ENCODE data around the gene MICAL3.
A peak's percentile ranks its signal among the peaks of the same experiment; 100 is the strongest.
"Not testable (repeated sequence)": the region's sequence is repeated elsewhere in the genome, so short reads cannot be mapped to it uniquely, and the experiment has no call there.

The MICAL3 gene

DNA sequence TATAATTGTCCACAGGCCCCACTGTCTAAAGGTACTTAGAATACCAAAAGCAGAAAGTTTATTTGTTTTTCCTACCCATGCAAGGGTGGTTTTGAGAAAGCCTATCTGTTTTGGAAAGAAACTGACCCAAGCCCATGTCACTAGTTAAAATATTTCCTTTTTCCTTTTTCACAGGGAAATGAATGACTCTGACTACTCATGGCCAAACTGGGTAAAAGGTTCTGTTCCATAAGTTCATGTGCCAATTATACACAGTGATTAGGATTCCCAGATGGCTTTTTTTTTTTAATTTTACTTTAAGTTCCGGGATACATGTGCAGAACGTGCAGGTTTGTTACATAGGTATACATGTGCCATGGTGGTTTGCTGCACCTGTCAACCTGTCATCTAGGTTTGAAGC is 31.4 kb downstream of the MICAL3 start:
- DNase-seq = not testable (repeated sequence)

DNA sequence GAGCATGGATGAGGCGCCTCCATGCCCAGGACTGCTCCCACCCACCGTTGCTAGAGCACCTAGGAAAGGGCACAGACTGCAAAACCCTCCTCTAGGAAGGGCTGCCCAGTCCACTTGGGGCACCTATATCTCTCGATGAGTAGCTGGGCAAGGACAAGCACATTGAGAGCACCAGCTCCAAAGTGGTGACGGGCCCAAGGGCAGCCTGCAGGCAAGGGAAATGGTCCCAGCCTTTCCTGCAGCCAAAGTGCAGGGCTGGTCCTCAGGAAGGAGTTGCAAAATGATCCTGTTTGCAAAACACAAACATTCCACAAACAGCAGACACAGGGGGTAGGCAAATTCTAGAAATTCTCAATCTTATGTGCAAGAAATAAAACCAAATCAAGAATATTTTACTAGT is 32.4 kb downstream of the MICAL3 start:
- not testable (repeated sequence) for DNase-seq

DNA sequence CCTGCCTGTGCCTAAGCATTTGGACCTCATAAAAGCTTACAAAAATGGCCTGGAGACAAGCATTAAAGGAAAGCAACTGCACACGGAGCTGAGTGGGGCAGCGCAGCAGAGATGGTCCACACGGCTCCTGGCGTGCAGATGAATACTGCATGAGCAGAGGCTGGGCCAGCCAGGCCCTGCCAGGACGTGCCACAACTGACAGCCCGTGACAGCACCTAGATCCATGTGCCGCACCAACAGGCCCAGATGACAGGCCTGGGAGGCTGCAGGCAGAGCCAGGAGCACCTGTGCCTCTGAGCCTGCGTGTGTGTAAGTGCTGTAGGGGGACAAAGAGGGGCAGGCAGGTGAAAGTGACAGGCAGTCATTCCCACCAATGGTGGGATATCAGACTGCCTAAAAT is 33.4 kb downstream of the MICAL3 start:
- DNase-seq = no peak

GRCh38 chr22:17990147-17990546 is 34.2 kb downstream of the MICAL3 start:
- no peak for DNase-seq

DNA sequence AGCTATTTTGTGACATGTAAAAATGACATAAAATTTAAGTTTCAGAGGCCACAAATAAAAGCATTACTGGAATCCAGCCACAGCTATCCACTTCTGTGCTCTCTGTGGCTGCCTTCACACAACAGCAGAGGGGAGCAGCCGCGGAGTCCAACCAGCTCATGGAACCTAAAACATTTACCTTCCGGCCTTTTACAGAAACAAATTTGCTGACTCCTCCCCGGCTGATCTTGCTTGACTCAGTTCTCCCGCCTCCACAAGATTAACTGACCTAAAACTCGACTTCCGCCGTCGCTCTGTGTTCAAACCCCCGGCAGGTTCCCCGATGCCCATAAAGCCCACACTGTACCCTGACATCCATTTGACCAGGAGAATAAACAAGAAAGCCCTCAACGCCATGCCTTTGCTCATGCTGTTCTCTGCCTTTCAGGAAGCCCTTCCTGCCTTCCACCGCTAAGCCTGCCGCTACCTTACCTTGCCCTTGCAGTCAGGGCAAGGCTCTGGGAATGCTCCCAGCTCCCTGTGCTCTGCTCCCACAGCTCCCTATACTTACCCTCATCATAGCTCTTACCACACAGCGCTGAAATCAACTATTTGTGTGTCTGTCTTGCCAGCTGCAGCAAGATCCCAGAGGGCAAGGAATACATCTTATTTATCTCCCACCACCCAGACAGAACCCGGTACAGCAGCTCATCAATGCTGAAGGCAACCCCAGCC is 35.4 kb downstream of the MICAL3 start:
- no peak for DNase-seq

DNA sequence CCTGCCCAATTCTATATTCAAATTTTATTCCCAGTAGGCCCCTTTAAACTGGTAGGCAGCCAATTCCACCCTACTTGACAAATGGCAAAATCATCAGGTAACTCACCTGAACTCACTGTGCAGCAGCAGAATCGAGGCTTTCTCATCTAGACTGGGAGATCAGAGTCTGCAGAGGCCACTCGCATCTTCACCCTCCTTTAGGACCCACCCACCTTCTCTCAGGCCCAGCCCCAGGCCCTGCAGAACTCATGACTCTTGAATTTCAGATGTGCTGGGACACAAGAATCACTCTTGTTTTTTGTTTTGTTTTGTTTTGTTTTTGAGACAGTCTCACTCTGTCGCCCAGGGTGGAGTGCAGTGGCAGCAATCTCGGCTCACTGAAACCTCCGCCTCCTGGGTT is 38.8 kb downstream of the MICAL3 start:
- DNase-seq = no peak

DNA sequence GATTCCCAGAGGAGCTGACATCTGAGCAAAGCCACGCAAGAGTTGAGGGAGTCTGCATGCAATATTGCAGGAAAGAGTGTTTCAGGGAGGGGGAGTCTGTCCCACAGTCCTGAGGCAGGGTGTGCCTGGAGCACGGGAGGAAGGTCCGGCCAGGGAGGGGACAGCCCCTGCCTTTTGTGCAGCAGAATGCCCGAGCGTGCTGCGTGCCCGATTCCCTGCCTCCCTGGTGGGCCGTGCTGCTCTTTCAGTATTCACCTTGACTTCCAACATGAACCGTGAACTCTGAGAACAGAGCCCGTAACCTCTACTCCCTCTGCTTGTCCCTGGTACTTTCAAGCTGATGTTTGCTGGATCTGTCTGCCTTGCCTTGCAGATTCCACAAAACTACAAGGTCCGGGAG is 39.3 kb downstream of the MICAL3 start:
- not testable (repeated sequence) for DNase-seq

DNA sequence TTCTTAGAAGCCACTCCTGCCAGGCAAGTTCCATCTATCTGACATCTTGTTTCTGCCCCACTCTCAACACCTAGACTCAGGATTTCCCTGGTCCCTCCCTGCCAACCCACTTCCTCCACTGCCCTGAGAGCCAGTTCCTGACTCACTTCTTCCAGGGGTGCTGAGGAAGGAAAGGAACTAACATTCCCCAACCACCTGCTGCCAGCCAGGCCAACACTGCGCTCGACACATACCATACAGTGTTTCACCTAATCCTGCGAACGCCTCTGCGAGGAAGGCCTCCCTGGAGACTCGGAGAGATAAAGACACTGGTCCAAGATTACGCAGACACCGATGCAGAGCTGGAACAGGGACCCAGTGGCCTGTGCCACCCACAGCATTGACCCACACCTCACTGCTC is 40.2 kb downstream of the MICAL3 start:
- DNase-seq = no peak

DNA sequence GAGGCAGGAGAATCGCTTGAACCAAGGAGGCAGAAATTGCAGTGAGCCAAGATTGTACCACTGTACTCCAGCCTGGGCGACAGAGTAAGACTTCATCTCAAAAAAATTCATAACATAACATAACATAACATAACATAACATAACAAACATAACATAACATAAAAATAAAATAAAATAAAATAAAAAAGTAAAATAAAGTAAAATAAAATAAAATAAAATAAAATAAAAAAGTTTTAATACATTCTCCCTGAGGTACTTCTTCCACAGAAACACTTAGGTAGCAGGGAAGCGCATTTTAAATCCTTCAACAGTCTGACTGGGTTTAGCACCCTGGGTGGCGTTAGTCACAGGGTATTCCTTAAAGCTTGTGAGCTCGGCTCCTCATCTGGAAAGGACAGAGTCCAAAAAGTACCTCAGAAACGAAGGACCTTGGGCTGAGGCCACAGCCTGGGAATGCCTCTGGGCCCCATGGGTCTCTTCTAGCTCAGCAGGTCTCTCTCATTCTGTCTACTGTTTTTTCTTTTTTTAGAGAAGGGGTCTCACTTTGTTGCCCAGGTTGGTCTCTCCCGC is 41.7 kb downstream of the MICAL3 start:
- no peak for DNase-seq

DNA sequence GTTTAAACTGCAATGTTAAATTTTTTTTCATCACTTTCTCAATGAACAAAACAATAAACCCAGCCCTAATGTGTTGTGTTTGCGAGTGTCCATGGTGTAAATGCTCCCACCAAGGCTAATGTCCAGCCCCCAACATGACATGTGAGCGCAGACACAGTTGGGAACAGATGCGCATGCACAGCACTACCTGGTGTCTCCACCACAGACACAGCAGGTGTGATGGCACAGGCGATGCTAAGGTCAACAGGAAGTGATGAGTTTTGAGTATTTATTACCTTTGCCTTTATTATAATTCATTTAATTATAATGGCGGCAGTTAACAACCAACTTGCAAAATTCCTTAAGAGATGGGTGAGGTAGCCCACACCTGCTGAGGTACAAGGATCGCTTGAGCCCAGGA is 42.9 kb downstream of the MICAL3 start:
- no peak for DNase-seq

DNA sequence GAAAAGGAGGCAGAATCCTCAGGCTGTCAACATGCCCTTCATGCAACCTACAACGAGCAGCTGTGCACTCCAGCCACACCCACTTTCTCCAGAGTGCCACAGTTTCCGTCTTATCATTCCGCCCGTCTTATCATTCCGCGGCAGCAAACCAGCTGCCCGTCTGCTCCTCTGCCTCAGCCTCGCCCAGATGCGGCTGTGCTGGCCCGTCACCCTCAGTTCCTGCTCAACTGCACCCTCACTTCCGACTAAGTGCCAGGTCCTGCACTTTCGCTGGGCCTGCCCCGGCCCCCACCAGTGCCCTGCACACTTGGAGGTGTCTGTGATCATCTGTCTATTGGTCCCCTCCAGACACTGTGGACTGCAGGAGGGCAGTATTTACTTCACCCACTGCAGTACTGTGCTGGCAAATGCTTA is 43.7 kb downstream of the MICAL3 start:
- peak; percentile 68 for DNase-seq

GRCh38 chr22:17980015-17980590 is 44.3 kb downstream of the MICAL3 start:
- DNase-seq = no peak

DNA sequence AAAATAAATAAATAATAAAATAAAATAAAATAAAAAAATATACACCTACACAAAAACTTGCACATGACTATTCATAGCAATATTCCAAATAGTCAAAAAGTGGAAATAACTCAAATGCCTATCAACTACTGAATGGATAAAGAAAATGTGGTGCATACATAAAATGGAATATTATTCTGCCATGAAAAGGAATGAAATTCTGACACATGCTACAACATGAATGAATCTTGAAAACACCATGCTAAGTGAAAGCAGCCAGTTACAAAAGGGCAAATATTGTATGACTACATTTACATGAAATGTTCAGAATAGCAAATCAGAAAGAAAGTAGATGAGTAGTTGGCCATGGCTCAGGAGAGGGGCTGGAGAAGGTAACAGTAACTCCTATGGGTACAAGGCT is 46.3 kb downstream of the MICAL3 start:
- DNase-seq = no peak

DNA sequence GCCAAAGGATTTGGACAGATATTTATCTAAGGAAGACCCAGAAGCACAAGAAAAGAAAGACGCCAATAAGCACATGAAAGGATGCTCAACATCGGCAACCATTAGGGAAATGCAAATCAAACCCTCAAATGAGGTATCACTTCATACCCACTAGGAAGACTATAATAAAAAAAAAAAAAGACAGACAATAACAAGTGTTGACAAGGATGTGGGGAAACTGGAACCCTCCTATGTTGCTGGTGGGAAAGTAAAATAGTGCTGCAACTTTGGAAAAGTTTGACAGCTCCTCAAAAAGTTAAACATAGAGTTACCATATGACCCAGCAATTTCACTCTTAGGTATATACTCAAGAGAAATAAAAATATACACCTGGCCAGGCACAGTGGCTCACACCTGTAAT is 47.0 kb downstream of the MICAL3 start:
- no peak for DNase-seq

- DNase-seq = no peak
Measured at GRCh38 chr22:17976121-17976520, 48.2 kb downstream of the MICAL3 start.

DNA sequence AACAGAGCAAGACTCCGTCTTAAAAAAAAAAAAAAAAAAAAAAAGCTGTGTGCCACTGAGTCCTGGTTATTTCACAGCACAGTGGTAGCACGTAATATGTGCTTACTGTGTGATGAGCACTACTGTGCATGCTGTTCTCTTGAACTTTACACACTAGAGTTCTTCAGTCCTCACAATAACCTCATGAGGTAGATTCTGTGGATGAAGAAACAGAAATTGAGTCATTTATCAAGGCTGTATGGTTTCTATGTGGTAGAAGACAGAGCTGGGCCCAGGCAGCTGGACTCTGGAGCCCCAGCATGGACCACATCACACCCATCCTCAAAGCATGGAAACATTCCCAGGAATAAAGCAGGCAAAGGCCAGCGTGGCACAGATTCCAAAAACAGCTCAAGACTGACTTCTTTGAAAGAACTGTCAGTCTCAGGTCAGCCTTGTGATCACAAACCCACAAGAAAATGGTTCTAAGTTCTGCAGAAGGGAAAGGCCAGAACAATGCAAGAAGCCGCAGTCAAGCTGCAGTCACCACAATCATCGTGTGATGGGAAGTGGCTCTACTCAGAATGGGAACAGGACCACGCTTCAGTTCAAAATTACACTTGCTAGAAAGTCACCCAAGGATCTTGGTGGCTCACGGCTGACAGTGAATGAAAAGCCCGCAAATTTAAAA is 49.5 kb downstream of the MICAL3 start:
- no peak for DNase-seq

- DNase-seq = no peak
Measured at GRCh38 chr22:17974087-17974486, 50.3 kb downstream of the MICAL3 start.

DNA sequence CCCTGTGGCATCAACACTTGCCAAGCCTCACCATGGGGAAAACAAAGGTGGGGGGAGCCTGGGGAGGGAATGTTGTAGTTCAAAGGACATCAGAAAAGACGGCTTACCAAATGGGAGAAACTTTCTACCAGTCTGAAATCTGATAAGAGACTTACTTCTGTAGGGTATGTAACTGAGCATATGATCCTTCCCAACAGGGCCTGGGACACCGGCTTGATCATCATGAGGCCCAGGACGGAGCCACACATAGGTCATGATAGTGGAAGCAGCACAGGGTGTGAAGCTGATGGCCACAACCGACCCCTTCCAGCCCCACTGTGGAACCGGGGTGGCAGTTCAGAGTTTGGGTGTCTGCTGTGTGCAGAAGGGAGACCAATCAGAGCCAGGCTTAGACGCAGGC is 51.1 kb downstream of the MICAL3 start:
- no peak for DNase-seq

GRCh38 chr22:17972385-17973191 is 51.8 kb downstream of the MICAL3 start:
- DNase-seq = no peak

GRCh38 chr22:17971711-17972110 is 52.6 kb downstream of the MICAL3 start:
- no peak for DNase-seq

- no peak for DNase-seq
Measured at GRCh38 chr22:17970201-17970708, 54.1 kb downstream of the MICAL3 start.

GRCh38 chr22:17969701-17970113 is 54.7 kb downstream of the MICAL3 start:
- no peak for DNase-seq

GRCh38 chr22:17968126-17968525 is 56.2 kb downstream of the MICAL3 start:
- no peak for DNase-seq

Measured in eye (tissue), 1 donor.